Neural cell (in vitro differentiated cells): ENCODE results near the gene FJX1. TPM values are rescaled to one million over a fixed set of nuclear protein-coding genes. Genes with fewer than 3 reads are reported as not detected.
A peak's percentile ranks its signal among the peaks of the same experiment; 100 is the strongest.

ENCODE experiments used
- H2AFZ ChIP-seq: fragments of 200-600, 300-800 bp; sonication (generic), shearing (Covaris generic); 2 replicates; pipeline ENCODE4 v1.6.0; 2014; ENCODE audit warnings: low read depth, mild to moderate bottlenecking, antibody characterized with exemption, low read length, moderate library complexity
- H3F3A ChIP-seq: fragments of 200-600 bp; shearing (Covaris generic); 2 replicates; pipeline ENCODE4 v1.6.1; 2016; ENCODE audit warnings: mild to moderate bottlenecking, moderate library complexity, mixed read lengths, antibody characterized with exemption, low read length; ENCODE audit not compliant: insufficient read depth, poor library complexity, severe bottlenecking
- H3K27ac ChIP-seq: fragments of 200-600, 300-800 bp; sonication (generic), shearing (Covaris generic); 2 replicates; pipeline ENCODE4 v1.5.1; 2014; ENCODE audit warnings: mild to moderate bottlenecking, low read length, moderate library complexity
- H3K27me3 ChIP-seq: fragments of 300-800, 200-600 bp; sonication (generic), shearing (Covaris generic); 2 replicates; pipeline ENCODE4 v1.6.0; 2014; ENCODE audit warnings: mild to moderate bottlenecking, low read depth, low read length, moderate library complexity; ENCODE audit not compliant: insufficient read depth
- H3K36me3 ChIP-seq: fragments of 300-800, 200-600 bp; sonication (generic), shearing (Covaris generic); 2 replicates; pipeline ENCODE4 v1.5.1; 2014; ENCODE audit warnings: mild to moderate bottlenecking, antibody characterized with exemption, low read length, moderate library complexity; ENCODE audit not compliant: insufficient read depth
- H3K4me2 ChIP-seq: fragments of 300-800, 200-600 bp; sonication (generic), shearing (Covaris generic); 2 replicates; pipeline ENCODE4 v1.6.0; 2014; ENCODE audit warnings: mild to moderate bottlenecking, low read length
- H3K4me3 ChIP-seq: fragments of 300-800, 200-600 bp; sonication (generic), shearing (Covaris generic); 2 replicates; pipeline ENCODE4 v1.5.1; 2014; ENCODE audit warnings: mild to moderate bottlenecking, low read length, moderate library complexity
- H3K79me2 ChIP-seq: fragments of 200-600 bp; shearing (Covaris generic); replicated peaks from 2 replicates; pipeline ENCODE4 v1.6.0; 2014; ENCODE audit warnings: mild to moderate bottlenecking, low read length, moderate library complexity; ENCODE audit not compliant: insufficient read depth
- H3K9ac ChIP-seq: fragments of 300-800, 200-600 bp; sonication (generic), shearing (Covaris generic); 2 replicates; pipeline ENCODE4 v1.6.1; 2016; ENCODE audit warnings: mild to moderate bottlenecking, low read length, mixed read lengths
- H3K9me2 ChIP-seq: fragments of 200-600 bp; shearing (Covaris generic); 2 replicates; pipeline ENCODE4 v1.6.1; 2016; ENCODE audit warnings: mild to moderate bottlenecking, low read length, mixed read lengths; ENCODE audit not compliant: insufficient read depth
- H3K9me3 ChIP-seq: fragments of 200-600, 300-800 bp; sonication (generic), shearing (Covaris generic); 2 replicates; pipeline ENCODE4 v1.6.1; 2016; ENCODE audit warnings: mild to moderate bottlenecking, mixed run types, low read length, moderate library complexity, mixed read lengths
- H4K20me1 ChIP-seq: fragments of 200-600 bp; shearing (Covaris generic); 2 replicates; pipeline ENCODE4 v1.6.1; 2016; ENCODE audit warnings: mild to moderate bottlenecking, mixed run types; ENCODE audit not compliant: insufficient read depth
- EP300 ChIP-seq: fragments of 450-650 bp; conservative IDR thresholded peaks from 2 replicates; pipeline ENCODE4 v1.6.1; 2014; ENCODE audit warnings: antibody characterized with exemption, mild to moderate bottlenecking, moderate library complexity; ENCODE audit not compliant: poor library complexity, severe bottlenecking
- EZH2 ChIP-seq: fragments of 200-600, 300-800 bp; shearing (Covaris generic), sonication (generic); IDR thresholded peaks from 2 replicates; pipeline ENCODE4 v1.6.1; 2014; ENCODE audit warnings: antibody characterized with exemption, low read length, borderline replicate concordance, mild to moderate bottlenecking; ENCODE audit not compliant: insufficient read depth, poor library complexity, severe bottlenecking
- MXI1 ChIP-seq: fragments of 450-650 bp; conservative IDR thresholded peaks from 2 replicates; pipeline ENCODE4 v1.6.1; 2014; ENCODE audit warnings: antibody characterized with exemption, mild to moderate bottlenecking; ENCODE audit not compliant: poor library complexity, severe bottlenecking
- POLR2AphosphoS5 ChIP-seq: IDR thresholded peaks from 2 replicates; pipeline ENCODE4 v1.6.1; 2012
- RAD21 ChIP-seq: fragments of 450-650 bp; conservative IDR thresholded peaks from 2 replicates; pipeline ENCODE4 v1.6.1; 2014; ENCODE audit warnings: antibody characterized with exemption, mild to moderate bottlenecking, moderate library complexity
- SMC3 ChIP-seq: fragments of 450-650 bp; conservative IDR thresholded peaks from 2 replicates; pipeline ENCODE4 v1.6.1; 2014; ENCODE audit warnings: antibody characterized with exemption, mild to moderate bottlenecking, moderate library complexity; ENCODE audit not compliant: poor library complexity
- TAF1 ChIP-seq: IDR thresholded peaks from 2 replicates; pipeline ENCODE4 v1.6.1; 2012; ENCODE audit warnings: low read depth
- polyA plus RNA-seq: library from polyadenylated mRNA; depleted of rRNA; stranded (reverse); fragments of >200 nt; gene quantifications from 2 replicates; pipeline ENCODE4 v1.2.3, GENCODE V29; 2014
- TF ChIP-seq, protein P1 (sequence below): IDR thresholded peaks from 2 replicates; pipeline ENCODE4 v1.6.1; 2012; ENCODE audit warnings: borderline replicate concordance
- TF ChIP-seq, protein P2 (sequence below): fragments of 450-650 bp; IDR thresholded peaks from 2 replicates; pipeline ENCODE4 v1.5.1; 2014; ENCODE audit warnings: antibody characterized with exemption, mild to moderate bottlenecking, moderate library complexity; ENCODE audit not compliant: poor library complexity, severe bottlenecking

Gene FJX1
- polyA plus RNA-seq, 1 donor from 2014 or later, result 56.3 TPM

DNA sequence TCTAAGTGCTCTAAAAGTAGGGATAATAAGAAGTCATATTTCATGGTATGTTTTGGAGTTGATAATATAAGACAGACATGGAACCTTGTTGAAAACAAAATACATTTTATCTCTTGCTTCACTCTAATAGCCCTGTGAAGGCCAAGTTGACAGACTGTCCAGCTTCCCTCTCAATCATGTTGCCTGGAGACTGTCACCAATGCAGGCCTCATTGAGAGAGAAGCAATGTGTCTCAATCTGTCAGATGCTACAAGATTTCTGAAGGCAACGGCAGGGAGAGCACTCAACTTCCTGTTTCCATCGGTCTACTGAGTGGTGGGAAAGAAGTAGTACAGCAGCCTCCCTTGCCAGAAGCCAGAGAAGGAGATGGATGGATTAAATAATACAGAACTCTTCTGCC lies 23.6 kb upstream of the FJX1 start:
- H3K4me3 ChIP-seq, result no peak overlapping the region
- no peaks in the 10 kb centered on the region for H3K27me3 ChIP-seq
- no peaks in the 10 kb centered on the region for H3K36me3 ChIP-seq
- no peaks in the 10 kb centered on the region for H4K20me1 ChIP-seq
- no peak overlapping the region for H3K27ac ChIP-seq
- no peak overlapping the region for H2AFZ ChIP-seq
- H3F3A ChIP-seq, result no peaks in the 10 kb centered on the region
- H3K9me2 ChIP-seq, result no peaks in the 10 kb centered on the region
- TF ChIP-seq EP300 (peak; percentile 15), POLR2AphosphoS5 (no peak)
- H3K9me3 ChIP-seq, result no peaks in the 10 kb centered on the region
- H3K9ac ChIP-seq, result no peak overlapping the region
- no peaks in the 10 kb centered on the region for H3K79me2 ChIP-seq
- no peak overlapping the region for H3K4me2 ChIP-seq

DNA sequence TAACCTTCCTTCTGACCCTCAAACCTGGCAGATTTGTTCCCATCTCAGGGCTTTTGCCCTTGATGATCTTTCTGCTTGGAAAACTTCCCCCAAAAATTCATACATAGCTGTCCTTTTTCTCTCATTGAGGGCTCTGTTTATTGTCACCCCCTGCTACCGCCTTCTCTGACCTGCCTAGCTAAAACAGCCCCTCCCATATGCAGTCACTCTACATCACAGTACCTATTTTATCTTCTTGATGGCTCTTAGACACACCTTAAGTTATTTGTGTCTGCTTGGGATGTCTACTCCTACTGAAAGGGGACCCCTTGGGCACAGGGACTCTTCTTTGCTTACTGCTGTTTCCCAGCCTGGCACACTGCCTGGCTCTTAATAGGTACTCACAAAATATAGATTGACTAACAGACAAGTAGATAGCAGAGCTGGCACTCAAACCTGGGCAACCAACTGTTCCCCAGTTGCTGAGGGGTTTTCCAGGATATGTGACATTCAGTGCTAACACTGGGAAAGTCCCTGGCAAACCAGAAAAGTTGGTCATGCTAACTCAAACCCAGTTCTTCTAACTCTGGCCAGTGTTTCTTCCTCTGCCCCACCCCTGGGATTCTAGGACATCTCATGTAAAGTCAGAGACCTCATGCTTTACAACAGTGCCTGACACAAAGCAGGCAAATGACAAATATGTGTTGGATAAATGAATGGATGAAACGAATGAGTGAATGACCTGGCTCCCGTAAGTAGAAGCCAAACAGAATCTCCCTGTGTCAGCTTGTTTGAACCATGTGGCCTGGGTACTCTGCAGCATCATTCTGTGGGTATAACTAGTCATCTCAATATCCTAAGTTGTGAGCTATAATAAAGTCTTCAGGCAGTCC lies 19.8 kb upstream of the FJX1 start:
- TF ChIP-seq EP300 (no peak), MXI1 (no peak), EZH2 (no peak), TAF1 (no peak), SMC3 (no peak), RAD21 (no peak), POLR2AphosphoS5 (no peak)
- TF ChIP-seq, protein P1, sequence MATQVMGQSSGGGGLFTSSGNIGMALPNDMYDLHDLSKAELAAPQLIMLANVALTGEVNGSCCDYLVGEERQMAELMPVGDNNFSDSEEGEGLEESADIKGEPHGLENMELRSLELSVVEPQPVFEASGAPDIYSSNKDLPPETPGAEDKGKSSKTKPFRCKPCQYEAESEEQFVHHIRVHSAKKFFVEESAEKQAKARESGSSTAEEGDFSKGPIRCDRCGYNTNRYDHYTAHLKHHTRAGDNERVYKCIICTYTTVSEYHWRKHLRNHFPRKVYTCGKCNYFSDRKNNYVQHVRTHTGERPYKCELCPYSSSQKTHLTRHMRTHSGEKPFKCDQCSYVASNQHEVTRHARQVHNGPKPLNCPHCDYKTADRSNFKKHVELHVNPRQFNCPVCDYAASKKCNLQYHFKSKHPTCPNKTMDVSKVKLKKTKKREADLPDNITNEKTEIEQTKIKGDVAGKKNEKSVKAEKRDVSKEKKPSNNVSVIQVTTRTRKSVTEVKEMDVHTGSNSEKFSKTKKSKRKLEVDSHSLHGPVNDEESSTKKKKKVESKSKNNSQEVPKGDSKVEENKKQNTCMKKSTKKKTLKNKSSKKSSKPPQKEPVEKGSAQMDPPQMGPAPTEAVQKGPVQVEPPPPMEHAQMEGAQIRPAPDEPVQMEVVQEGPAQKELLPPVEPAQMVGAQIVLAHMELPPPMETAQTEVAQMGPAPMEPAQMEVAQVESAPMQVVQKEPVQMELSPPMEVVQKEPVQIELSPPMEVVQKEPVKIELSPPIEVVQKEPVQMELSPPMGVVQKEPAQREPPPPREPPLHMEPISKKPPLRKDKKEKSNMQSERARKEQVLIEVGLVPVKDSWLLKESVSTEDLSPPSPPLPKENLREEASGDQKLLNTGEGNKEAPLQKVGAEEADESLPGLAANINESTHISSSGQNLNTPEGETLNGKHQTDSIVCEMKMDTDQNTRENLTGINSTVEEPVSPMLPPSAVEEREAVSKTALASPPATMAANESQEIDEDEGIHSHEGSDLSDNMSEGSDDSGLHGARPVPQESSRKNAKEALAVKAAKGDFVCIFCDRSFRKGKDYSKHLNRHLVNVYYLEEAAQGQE, result no peak
- TF ChIP-seq, protein P2, sequence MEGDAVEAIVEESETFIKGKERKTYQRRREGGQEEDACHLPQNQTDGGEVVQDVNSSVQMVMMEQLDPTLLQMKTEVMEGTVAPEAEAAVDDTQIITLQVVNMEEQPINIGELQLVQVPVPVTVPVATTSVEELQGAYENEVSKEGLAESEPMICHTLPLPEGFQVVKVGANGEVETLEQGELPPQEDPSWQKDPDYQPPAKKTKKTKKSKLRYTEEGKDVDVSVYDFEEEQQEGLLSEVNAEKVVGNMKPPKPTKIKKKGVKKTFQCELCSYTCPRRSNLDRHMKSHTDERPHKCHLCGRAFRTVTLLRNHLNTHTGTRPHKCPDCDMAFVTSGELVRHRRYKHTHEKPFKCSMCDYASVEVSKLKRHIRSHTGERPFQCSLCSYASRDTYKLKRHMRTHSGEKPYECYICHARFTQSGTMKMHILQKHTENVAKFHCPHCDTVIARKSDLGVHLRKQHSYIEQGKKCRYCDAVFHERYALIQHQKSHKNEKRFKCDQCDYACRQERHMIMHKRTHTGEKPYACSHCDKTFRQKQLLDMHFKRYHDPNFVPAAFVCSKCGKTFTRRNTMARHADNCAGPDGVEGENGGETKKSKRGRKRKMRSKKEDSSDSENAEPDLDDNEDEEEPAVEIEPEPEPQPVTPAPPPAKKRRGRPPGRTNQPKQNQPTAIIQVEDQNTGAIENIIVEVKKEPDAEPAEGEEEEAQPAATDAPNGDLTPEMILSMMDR, result no peak
- H3K36me3 ChIP-seq, result no peaks in the 10 kb centered on the region
- no peaks in the 10 kb centered on the region for H3F3A ChIP-seq
- no peaks in the 10 kb centered on the region for H3K9me2 ChIP-seq
- H3K79me2 ChIP-seq, result no peaks in the 10 kb centered on the region
- H3K9me3 ChIP-seq, result no peaks in the 10 kb centered on the region
- no peak overlapping the region for H3K4me3 ChIP-seq
- H2AFZ ChIP-seq, result no peak overlapping the region
- H4K20me1 ChIP-seq, result no peaks in the 10 kb centered on the region
- H3K27ac ChIP-seq, result no peak overlapping the region
- no peak overlapping the region for H3K9ac ChIP-seq
- no peaks in the 10 kb centered on the region for H3K27me3 ChIP-seq
- no peak overlapping the region for H3K4me2 ChIP-seq
